ENCODE data around the gene PARD6B. TPM values are rescaled to one million over a fixed set of nuclear protein-coding genes. Genes with fewer than 3 reads are reported as not detected.
A peak's percentile ranks its signal among the peaks of the same experiment; 100 is the strongest.

PARD6B gene
- total and polyA plus RNA-seq, 2 of the 13 experiments (the other 11 are each of a cell fraction or from before 2014, with no cell fraction given): 6.9 to 22.2 TPM

DNA sequence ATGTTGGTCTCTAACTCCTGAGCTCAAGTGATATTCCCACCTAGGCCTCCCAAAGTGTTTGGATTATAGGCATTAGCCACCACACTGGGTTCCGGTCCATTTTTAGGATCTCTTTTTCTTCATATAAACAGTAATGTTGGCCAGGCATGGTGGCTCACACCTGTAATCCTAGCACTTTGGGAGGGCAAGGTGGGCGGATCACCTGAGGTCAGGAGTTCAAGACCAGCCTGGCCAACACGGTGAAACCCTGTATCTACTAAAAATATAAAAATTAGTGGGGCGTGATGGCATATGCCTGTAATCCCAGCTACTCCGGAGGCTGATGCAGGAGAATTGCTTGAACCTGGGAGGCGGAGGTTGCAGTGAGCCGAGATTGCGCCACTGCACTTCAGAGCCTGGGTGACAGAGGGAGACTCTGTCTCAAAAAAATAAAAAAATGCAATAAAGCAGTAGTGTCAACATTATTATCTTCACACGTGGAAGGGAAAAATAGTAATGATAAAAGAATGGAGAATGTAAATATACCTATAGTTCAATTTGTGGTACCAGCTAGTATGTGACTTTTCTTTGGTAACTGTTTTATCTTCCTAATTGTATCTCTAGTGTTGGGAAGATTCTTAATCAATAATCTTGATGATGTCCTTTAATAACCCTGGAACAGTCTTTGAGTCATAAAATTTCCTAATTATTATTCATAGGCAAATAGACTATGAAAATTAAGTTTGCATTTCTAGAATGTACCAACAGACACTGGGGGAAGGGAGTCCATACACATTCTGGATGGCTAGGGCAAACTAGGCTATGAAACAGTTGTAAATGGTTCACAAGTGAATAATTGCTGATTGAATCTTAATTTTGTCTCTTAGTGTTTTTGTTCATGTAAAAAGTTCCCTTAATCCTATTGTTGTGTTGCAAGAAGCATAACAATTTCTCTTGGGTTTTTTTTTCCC lies 3.6 kb downstream of the PARD6B start (continued):
- TF ChIP-seq JARID2 (CRISPR knock-in tag; IDR thresholded peaks at IDR 0.05; ENCODE audit: insufficient replicate concordance) (no peak), ZFYVE20 (CRISPR knock-in tag; IDR thresholded peaks at IDR 0.05; ENCODE audit: borderline replicate concordance, low read depth) (no peak), HNF4G (IDR thresholded peaks at IDR 0.05; ENCODE audit: borderline replicate concordance, low read depth, low read length) (no peak), HNF4G (CRISPR knock-in tag; IDR thresholded peaks at IDR 0.05; ENCODE audit: borderline replicate concordance, low read depth) (no peak), KAT7 (CRISPR knock-in tag; IDR thresholded peaks at IDR 0.05; ENCODE audit: borderline replicate concordance) (no peak), FOXJ3 (CRISPR knock-in tag; IDR thresholded peaks at IDR 0.05; ENCODE audit: borderline replicate concordance) (no peak), PCBP2 (optimal IDR thresholded peaks at IDR 0.05; ENCODE audit: low read depth, low read length, poor library complexity, severe bottlenecking) (no peak), ZBTB20 (CRISPR knock-in tag; IDR thresholded peaks at IDR 0.05; ENCODE audit: borderline replicate concordance, low read depth) (no peak), SIX1 (CRISPR knock-in tag; IDR thresholded peaks at IDR 0.05; ENCODE audit: borderline replicate concordance) (no peak), PAX8 (CRISPR knock-in tag; IDR thresholded peaks at IDR 0.05; ENCODE audit: borderline replicate concordance) (no peak), ZNF460 (CRISPR knock-in tag; IDR thresholded peaks at IDR 0.05; ENCODE audit: borderline replicate concordance) (peak; percentile 77), ZNF780A (CRISPR knock-in tag; IDR thresholded peaks at IDR 0.05) (no peak), NR2C2 (CRISPR knock-in tag; IDR thresholded peaks at IDR 0.05; ENCODE audit: borderline replicate concordance) (0 out of 2 replicates have a peak, but pooled peaks have one; percentile 21), ZNF260 (CRISPR knock-in tag; IDR thresholded peaks at IDR 0.05; ENCODE audit: borderline replicate concordance, low read depth) (no peak), MED1 (CRISPR knock-in tag; IDR thresholded peaks at IDR 0.05) (no peak), SMAD9 (CRISPR knock-in tag; IDR thresholded peaks at IDR 0.05) (no peak), CHD2 (IDR thresholded peaks at IDR 0.05; ENCODE audit: low read depth, low read length) (no peak), SIN3B (IDR thresholded peaks at IDR 0.05; ENCODE audit: low read length) (no peak), ZNF709 (CRISPR knock-in tag; IDR thresholded peaks at IDR 0.05) (no peak)
- TF ChIP-seq, protein P1, sequence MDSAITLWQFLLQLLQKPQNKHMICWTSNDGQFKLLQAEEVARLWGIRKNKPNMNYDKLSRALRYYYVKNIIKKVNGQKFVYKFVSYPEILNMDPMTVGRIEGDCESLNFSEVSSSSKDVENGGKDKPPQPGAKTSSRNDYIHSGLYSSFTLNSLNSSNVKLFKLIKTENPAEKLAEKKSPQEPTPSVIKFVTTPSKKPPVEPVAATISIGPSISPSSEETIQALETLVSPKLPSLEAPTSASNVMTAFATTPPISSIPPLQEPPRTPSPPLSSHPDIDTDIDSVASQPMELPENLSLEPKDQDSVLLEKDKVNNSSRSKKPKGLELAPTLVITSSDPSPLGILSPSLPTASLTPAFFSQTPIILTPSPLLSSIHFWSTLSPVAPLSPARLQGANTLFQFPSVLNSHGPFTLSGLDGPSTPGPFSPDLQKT (CRISPR knock-in tag; IDR thresholded peaks at IDR 0.05; ENCODE audit: borderline replicate concordance): no peak
- TF ChIP-seq, protein P2, sequence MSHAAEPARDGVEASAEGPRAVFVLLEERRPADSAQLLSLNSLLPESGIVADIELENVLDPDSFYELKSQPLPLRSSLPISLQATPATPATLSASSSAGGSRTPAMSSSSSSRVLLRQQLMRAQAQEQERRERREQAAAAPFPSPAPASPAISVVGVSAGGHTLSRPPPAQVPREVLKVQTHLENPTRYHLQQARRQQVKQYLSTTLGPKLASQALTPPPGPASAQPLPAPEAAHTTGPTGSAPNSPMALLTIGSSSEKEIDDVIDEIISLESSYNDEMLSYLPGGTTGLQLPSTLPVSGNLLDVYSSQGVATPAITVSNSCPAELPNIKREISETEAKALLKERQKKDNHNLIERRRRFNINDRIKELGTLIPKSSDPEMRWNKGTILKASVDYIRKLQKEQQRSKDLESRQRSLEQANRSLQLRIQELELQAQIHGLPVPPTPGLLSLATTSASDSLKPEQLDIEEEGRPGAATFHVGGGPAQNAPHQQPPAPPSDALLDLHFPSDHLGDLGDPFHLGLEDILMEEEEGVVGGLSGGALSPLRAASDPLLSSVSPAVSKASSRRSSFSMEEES (CRISPR knock-in tag; IDR thresholded peaks at IDR 0.05): no peak
- TF ChIP-seq, protein P3, sequence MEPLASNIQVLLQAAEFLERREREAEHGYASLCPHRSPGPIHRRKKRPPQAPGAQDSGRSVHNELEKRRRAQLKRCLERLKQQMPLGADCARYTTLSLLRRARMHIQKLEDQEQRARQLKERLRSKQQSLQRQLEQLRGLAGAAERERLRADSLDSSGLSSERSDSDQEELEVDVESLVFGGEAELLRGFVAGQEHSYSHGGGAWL (CRISPR knock-in tag; IDR thresholded peaks at IDR 0.05): no peak
- TF ChIP-seq, protein P4, sequence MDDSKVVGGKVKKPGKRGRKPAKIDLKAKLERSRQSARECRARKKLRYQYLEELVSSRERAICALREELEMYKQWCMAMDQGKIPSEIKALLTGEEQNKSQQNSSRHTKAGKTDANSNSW (CRISPR knock-in tag; IDR thresholded peaks at IDR 0.05; ENCODE audit: borderline replicate concordance): no peak
- TF ChIP-seq, protein P5, sequence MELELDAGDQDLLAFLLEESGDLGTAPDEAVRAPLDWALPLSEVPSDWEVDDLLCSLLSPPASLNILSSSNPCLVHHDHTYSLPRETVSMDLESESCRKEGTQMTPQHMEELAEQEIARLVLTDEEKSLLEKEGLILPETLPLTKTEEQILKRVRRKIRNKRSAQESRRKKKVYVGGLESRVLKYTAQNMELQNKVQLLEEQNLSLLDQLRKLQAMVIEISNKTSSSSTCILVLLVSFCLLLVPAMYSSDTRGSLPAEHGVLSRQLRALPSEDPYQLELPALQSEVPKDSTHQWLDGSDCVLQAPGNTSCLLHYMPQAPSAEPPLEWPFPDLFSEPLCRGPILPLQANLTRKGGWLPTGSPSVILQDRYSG (CRISPR knock-in tag; IDR thresholded peaks at IDR 0.05): no peak

Data from HepG2 (cell line).